GM18526 (cell line): ENCODE measurements around the gene EPN2.
A peak's percentile ranks its signal among the peaks of the same experiment; 100 is the strongest.

ENCODE experiments used
- POLR2A ChIP-seq: IDR thresholded peaks from 3 replicates; pipeline ENCODE4 v1.6.1; 2011; ENCODE audit not compliant: insufficient read length; ENCODE audit errors: extremely low read depth

Gene EPN2

DNA sequence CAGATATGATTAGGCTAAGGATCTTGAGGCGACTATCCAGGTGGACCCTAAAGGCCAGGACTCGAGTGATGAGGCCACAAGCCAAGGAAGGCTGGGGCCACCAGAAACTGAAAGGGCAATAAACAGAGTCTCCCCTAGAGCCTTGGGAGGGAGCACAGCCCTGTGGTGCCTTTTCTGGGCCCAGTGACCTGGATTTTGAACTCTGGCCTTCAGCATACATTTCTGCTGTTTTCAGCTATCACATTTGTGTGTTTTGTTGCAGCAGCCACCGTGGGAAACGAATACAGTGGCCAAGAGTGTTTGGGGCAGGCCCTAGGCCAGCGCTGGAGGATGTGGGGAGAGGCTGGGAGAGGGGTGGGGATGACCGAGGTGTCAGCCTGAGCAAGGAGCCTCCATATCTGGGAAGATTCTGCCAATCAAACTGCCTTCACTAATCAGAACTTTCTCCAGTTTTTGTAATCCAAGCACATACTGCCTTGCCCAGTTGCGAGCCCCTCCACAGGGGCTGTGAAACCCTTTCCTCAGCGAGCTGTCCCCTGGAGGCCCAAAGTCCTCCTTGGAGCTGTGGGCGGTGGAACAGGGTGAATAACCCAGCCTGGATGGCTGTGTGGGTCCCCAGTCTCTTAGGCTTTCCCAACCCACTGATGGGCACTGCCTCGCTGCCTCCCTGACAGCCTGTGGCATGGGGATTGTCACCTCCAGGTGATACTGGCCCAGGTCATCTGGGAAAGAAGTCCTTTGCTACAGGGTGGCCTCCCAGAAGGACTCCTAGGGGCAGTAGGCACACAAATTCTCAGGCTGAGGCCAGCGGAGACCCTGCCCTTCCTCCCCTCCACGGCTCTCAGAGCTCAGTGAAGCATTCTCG is 108.6 kb downstream of the EPN2 start:
- TF ChIP-seq POLR2A, result no peak

- no peak for TF ChIP-seq POLR2A
These were observed 109.4 kb downstream of the EPN2 start for GRCh38 chr17:19346351-19347255.

GRCh38 chr17:19347323-19348080 is 110.3 kb downstream of the EPN2 start:
- TF ChIP-seq POLR2A, result no peak

DNA sequence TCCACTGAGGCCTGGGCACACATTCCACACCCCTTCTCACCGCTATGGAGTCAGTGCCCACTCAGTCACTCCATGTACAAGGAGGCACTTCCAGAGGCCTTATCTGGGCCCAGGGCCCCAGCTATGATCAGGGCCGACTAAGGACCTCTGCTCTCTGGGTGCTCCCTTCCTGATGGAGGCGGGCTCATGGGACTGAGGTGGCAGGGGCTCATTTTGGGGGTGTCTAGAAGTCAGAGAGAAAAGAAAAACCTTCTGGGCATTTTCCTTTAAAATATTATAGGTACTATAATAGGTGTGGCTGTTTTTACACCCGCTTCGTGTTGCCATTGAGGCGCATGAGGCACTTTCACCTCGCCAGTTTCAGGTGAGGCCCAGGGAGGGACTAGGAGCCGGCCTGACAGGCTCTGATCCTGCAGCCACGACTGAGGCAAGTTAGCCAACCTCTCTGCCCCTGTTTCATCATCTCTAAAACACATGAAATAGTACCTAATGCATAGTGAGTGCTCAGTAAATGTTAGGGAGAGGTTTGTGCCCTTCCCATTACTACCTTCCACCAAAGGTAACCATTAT is 111.0 kb downstream of the EPN2 start:
- no peak for TF ChIP-seq POLR2A

DNA sequence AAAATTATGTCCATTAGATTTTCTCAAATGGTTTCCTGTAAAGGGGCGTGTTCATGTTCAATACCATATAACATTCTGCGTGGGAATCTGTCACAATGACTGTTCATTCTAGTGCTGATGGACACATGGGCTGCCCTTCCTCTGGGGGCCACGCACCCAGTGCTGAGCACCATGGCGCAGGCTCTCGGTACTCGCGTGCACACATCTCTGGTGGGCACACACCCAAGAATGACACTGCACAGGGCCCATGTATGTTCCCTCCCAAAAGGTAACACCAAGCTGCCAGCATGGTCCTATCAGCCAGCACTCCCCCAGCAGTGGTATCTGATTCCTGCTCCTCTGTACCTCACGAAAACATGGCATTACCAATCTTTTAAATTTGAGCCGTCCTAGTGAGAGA is 111.6 kb downstream of the EPN2 start:
- no peak for TF ChIP-seq POLR2A

GRCh38 chr17:19354748-19355147 is 117.6 kb downstream of the EPN2 start:
- TF ChIP-seq POLR2A, result no peak

GRCh38 chr17:19357351-19357750 is 120.2 kb downstream of the EPN2 start:
- no peak for TF ChIP-seq POLR2A

DNA sequence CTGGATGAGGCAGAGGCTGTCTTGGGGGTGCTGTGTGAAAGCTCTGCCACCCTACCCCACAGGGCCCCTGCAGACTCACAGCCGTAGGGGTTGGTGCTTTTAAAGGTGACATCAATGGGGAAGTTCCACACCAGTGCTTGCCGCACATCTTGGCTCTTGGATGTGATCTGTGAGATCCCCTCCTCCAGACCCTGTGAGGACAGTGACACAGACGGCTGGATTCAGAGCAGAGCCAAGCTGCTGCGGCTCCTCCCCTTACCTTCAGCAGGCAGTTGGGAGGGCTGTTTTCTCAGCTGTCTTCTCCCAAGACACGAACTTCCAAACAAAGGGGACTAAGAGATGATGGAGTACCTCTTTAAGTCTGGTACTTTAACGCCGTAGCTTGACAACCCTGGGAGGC is 120.6 kb downstream of the EPN2 start:
- TF ChIP-seq POLR2A, result no peak

DNA sequence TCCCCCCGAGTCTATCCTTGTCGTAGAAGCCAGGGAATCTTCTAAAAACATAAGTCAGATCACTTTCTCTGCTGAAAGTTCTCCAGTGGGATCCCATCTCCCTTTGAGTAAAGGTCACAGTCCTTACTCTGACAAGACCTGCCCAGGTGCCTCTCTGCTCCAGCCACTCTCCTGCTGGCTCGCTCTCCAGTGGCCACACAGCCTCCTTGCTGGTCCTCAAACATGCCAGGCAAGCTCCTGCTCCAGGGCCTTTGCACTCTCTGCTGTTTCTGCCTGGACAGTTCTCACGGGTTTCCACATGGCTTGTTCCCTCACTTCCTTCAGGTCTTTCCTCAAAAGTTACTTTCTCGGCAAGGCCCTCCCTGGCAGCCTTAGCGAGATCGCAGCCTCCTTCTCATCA is 122.0 kb downstream of the EPN2 start:
- no peak for TF ChIP-seq POLR2A

DNA sequence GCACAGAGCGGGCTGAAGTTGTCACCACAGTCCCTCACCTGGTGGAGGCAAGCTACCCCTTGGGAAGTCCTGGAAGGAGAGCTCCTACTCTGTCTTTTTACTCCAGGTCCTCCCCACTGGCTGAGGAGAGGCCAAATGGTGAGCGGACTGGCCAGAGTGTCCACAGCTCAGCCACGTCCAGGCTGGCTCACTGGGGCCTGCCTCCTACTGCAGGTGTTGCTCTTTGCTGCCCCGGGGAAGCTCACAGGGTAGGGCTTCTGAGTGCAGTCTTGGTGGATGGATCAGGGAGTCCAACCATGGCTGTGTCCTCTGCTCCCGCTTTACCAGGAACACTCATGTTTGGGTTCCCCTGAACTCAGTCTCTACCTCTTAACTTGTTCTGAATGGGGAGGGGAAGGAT is 122.7 kb downstream of the EPN2 start:
- no peak for TF ChIP-seq POLR2A

DNA sequence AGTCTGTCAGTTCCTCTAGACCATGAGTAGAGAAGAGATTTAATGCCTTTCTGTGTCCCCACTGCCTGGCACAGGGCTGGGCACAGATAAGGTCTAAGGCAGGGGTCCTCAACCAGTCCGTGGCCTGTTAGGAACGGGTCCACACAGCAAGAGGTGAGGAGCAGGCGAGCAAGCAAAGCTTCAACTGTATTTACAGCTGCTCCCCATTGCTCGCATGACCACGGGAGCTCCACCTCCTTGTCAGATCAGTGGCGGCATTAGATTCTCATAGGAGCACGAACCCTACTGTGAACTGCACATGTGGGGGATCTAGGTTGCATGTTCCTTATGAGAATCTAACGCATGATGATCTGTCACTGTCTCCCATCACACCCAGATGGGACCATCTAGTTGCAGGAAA is 123.6 kb downstream of the EPN2 start:
- TF ChIP-seq POLR2A, result no peak

GRCh38 chr17:19361326-19361725 is 124.2 kb downstream of the EPN2 start:
- TF ChIP-seq POLR2A, result no peak

- TF ChIP-seq POLR2A, result no peak
These were observed 124.7 kb downstream of the EPN2 start for GRCh38 chr17:19361944-19362276.

DNA sequence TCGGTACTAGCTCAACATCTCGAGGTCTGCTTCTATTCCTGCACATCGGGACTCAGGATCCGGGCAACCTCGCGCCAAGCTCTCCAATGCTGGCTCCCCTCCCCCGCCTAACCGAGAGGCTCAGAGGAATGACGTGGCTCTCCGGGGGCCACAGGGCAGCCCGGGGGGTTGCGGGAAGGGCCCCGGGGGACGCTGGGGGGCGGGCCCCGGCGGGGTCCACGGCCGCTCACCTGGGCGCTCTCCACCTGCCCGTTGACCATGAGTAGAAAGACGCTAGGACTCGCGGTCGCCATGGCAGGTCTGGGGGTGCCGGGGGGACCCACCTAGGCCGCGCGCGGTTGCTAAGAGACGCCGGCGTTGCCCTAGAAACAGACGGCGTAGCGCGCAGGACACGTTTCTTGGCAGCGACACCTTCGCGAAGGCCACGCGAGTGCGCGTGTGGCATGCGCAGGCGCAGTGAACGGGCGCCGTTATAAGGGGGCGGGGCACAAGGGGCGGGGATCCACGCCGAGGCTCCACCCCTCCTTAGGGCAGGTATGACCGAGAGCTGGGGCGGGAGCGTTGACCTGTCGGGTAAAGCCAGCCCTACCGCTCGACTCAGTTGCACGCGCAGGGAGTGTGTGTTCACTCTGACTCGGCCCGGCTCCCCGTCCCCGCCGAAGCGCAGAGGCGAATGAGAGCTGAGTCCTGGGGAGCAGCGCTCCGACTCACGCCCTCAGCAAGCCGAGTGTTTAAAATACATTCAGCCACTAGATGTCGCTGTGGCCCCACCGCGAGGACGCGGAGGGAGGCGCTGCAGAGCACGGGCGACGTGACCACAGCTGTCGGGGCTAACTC is 125.3 kb downstream of the EPN2 start, which contains the start of gene B9D1:
B9D1 (minus strand) TSS at position 447 of the 837 bp plus-strand sequence; CDS start at position 293, 154 bp downstream.
- peak; percentile 18 for TF ChIP-seq POLR2A
